Dendritic cell treated with granulocyte-macrophage colony-stimulating factor and Interleukin-4, amounts not matched to agents 40 ng/mL and 50 ng/mL, for 4 days (primary cell): Measurements from ENCODE around the gene GPATCH2.
A peak's percentile ranks its signal among the peaks of the same experiment; 100 is the strongest.

ENCODE experiments used
- H3K27ac Mint-ChIP-seq: one replicate; pipeline ENCODE4 v1.8.0; 2022; ENCODE audit warnings: mild to moderate bottlenecking, mixed read lengths
- H3K27me3 Mint-ChIP-seq: one replicate; pipeline ENCODE4 v1.8.0; 2022; ENCODE audit warnings: mild to moderate bottlenecking, mixed read lengths
- H3K36me3 Mint-ChIP-seq: one replicate; pipeline ENCODE4 v1.8.0; 2022; ENCODE audit warnings: low read depth, mixed read lengths
- H3K4me1 Mint-ChIP-seq: one replicate; pipeline ENCODE4 v1.8.0; 2022; ENCODE audit warnings: low read depth, mixed read lengths
- H3K4me3 Mint-ChIP-seq: one replicate; pipeline ENCODE4 v1.8.0; 2022; ENCODE audit warnings: mild to moderate bottlenecking, moderate library complexity, mixed read lengths
- H3K9me3 Mint-ChIP-seq: one replicate; pipeline ENCODE4 v1.8.0; 2022; ENCODE audit warnings: mixed read lengths
- intact Hi-C: fragments of 100-400 bp; cut with micrococcal nuclease; formaldehyde crosslinking; loops from one replicate; pipeline ENCODE4 v1.15.0; 2022

GPATCH2 gene

GRCh38 chr1:217630711-217631591, at the start of gene GPATCH2, which contains the start of gene SPATA17:
Gene GPATCH2 (minus strand): TSS chr1:217631090. CDS start chr1:217630971, 119 bp downstream.
Gene SPATA17 (plus strand): TSS chr1:217631344. CDS start chr1:217631379, 35 bp downstream.
- Mint-ChIP-seq H3K27ac (peak within 1 kb of the TSS; percentile 97), H3K9me3 (no peaks in the 10 kb centered on the region), H3K27me3 (peaks cover 6% of the 10 kb centered on the region), H3K4me3 (peak within 1 kb of the TSS; percentile 95), H3K36me3 (peaks cover 7% of the 10 kb centered on the region), H3K4me1 (peaks cover 14% of the 10 kb centered on the region)
- intact Hi-C loops = loop anchor here (10.0 kb wide), 1 partner anchor 654 kb away; the partner anchor contains the start of gene RRP15

- H3K27me3 Mint-ChIP-seq = peaks cover 4% of the 10 kb centered on the region
- H3K4me1 Mint-ChIP-seq = peaks cover 40% of the 10 kb centered on the region
- intact Hi-C loops = no loop called here
- H3K4me3 Mint-ChIP-seq = no peak overlapping the region
- peak overlapping the region; percentile 74 for H3K27ac Mint-ChIP-seq
- H3K36me3 Mint-ChIP-seq = no peaks in the 10 kb centered on the region
- no peaks in the 10 kb centered on the region for H3K9me3 Mint-ChIP-seq
Observed at GRCh38 chr1:217674028-217674729, 43.3 kb upstream of the GPATCH2 start.

- H3K27me3 Mint-ChIP-seq = peaks cover 4% of the 10 kb centered on the region
- peak overlapping the region; percentile 74 for H3K27ac Mint-ChIP-seq
- H3K9me3 Mint-ChIP-seq = no peaks in the 10 kb centered on the region
- H3K4me1 Mint-ChIP-seq = peaks cover 40% of the 10 kb centered on the region
- H3K4me3 Mint-ChIP-seq = no peak overlapping the region
- H3K36me3 Mint-ChIP-seq = no peaks in the 10 kb centered on the region
- intact Hi-C loops = no loop called here
Observed at GRCh38 chr1:217673387-217673786, 42.5 kb upstream of the GPATCH2 start.

GRCh38 chr1:217668351-217668940, 37.6 kb upstream of the GPATCH2 start:
- intact Hi-C loops = no loop called here

GRCh38 chr1:217661407-217661806, 30.5 kb upstream of the GPATCH2 start:
- Mint-ChIP-seq H3K9me3 (no peaks in the 10 kb centered on the region), H3K27me3 (peaks cover 12% of the 10 kb centered on the region), H3K4me1 (no peaks in the 10 kb centered on the region), H3K36me3 (no peaks in the 10 kb centered on the region), H3K27ac (peak overlapping the region; percentile 6), H3K4me3 (no peak overlapping the region)
- intact Hi-C loops = no loop called here

More at GRCh38 chr1:217668351-217668940, 37.6 kb upstream of the GPATCH2 start:
- peaks cover 12% of the 10 kb centered on the region for H3K27me3 Mint-ChIP-seq
- no peaks in the 10 kb centered on the region for H3K9me3 Mint-ChIP-seq
- peaks cover 23% of the 10 kb centered on the region for H3K4me1 Mint-ChIP-seq
- H3K27ac Mint-ChIP-seq = no peak overlapping the region
- no peaks in the 10 kb centered on the region for H3K36me3 Mint-ChIP-seq
- H3K4me3 Mint-ChIP-seq = no peak overlapping the region

GRCh38 chr1:217660353-217661062, 29.6 kb upstream of the GPATCH2 start:
- Mint-ChIP-seq H3K9me3 (no peaks in the 10 kb centered on the region), H3K27ac (no peak overlapping the region), H3K27me3 (peaks cover 10% of the 10 kb centered on the region), H3K36me3 (no peaks in the 10 kb centered on the region), H3K4me3 (no peak overlapping the region), H3K4me1 (no peaks in the 10 kb centered on the region)
- intact Hi-C loops = no loop called here

GRCh38 chr1:217650674-217651073, 19.8 kb upstream of the GPATCH2 start:
- no peaks in the 10 kb centered on the region for H3K4me1 Mint-ChIP-seq
- no peak overlapping the region for H3K27ac Mint-ChIP-seq
- H3K36me3 Mint-ChIP-seq = no peaks in the 10 kb centered on the region
- intact Hi-C loops = no loop called here
- no peak overlapping the region for H3K4me3 Mint-ChIP-seq
- no peaks in the 10 kb centered on the region for H3K27me3 Mint-ChIP-seq
- H3K9me3 Mint-ChIP-seq = no peaks in the 10 kb centered on the region

- Mint-ChIP-seq H3K9me3 (no peaks in the 10 kb centered on the region), H3K27me3 (peaks cover 4% of the 10 kb centered on the region), H3K4me3 (no peak overlapping the region), H3K36me3 (no peaks in the 10 kb centered on the region), H3K4me1 (no peaks in the 10 kb centered on the region), H3K27ac (no peak overlapping the region)
- intact Hi-C loops = no loop called here
Observed at GRCh38 chr1:217647791-217648190, 16.9 kb upstream of the GPATCH2 start.

GRCh38 chr1:217642455-217642854, 11.6 kb upstream of the GPATCH2 start:
- intact Hi-C loops = no loop called here
- H3K4me3 Mint-ChIP-seq = no peak overlapping the region
- H3K9me3 Mint-ChIP-seq = no peaks in the 10 kb centered on the region
- H3K27me3 Mint-ChIP-seq = peaks cover 17% of the 10 kb centered on the region
- H3K4me1 Mint-ChIP-seq = no peaks in the 10 kb centered on the region
- H3K27ac Mint-ChIP-seq = no peak overlapping the region
- no peaks in the 10 kb centered on the region for H3K36me3 Mint-ChIP-seq

- Mint-ChIP-seq H3K4me3 (no peak overlapping the region), H3K9me3 (no peaks in the 10 kb centered on the region), H3K36me3 (peaks cover 12% of the 10 kb centered on the region), H3K27me3 (no peaks in the 10 kb centered on the region), H3K27ac (no peak overlapping the region), H3K4me1 (peaks cover 14% of the 10 kb centered on the region)
- intact Hi-C loops = no loop called here
Observed at GRCh38 chr1:217627431-217627830, 3.5 kb downstream of the GPATCH2 start.

- Mint-ChIP-seq H3K27me3 (no peaks in the 10 kb centered on the region), H3K36me3 (peaks cover 12% of the 10 kb centered on the region), H3K27ac (no peak overlapping the region), H3K9me3 (no peaks in the 10 kb centered on the region), H3K4me3 (no peak overlapping the region), H3K4me1 (peaks cover 12% of the 10 kb centered on the region)
- intact Hi-C loops = no loop called here
Observed at GRCh38 chr1:217626321-217626720, 4.6 kb downstream of the GPATCH2 start.

GRCh38 chr1:217622042-217622441, 8.8 kb downstream of the GPATCH2 start:
- H3K27me3 Mint-ChIP-seq = no peaks in the 10 kb centered on the region
- intact Hi-C loops = no loop called here
- peaks cover 5% of the 10 kb centered on the region for H3K4me1 Mint-ChIP-seq
- no peaks in the 10 kb centered on the region for H3K9me3 Mint-ChIP-seq
- no peak overlapping the region for H3K4me3 Mint-ChIP-seq
- H3K27ac Mint-ChIP-seq = no peak overlapping the region
- peaks cover 25% of the 10 kb centered on the region for H3K36me3 Mint-ChIP-seq

- Mint-ChIP-seq H3K36me3 (peaks cover 35% of the 10 kb centered on the region), H3K27ac (no peak overlapping the region), H3K4me1 (peaks cover 14% of the 10 kb centered on the region), H3K27me3 (no peaks in the 10 kb centered on the region), H3K4me3 (no peak overlapping the region), H3K9me3 (no peaks in the 10 kb centered on the region)
- intact Hi-C loops = no loop called here
Observed at GRCh38 chr1:217620814-217621213, 10.1 kb downstream of the GPATCH2 start.
